K562 (cell line): ENCODE results near the gene MUC5B. TPM values are rescaled to one million over a fixed set of nuclear protein-coding genes. Genes with fewer than 3 reads are reported as not detected.

Experiments used
- ATAC-seq: fragments of 200-7000 bp; cut with Tn5 transposase; 3 replicates; pipeline ENCODE4 v1.9.1; 2020; ENCODE audit warnings: moderate library complexity
- BruUV-seq: library from RNA; stranded (reverse); fragments of 400-500 nt; replicated peaks from 2 replicates; lab custom pipeline; 2021; lab: Mats Ljungman, UMichigan
- CTCF ChIA-PET: fragments of 300-600 bp; formaldehyde crosslinking; extraction: SDS; loops from one replicate; lab custom pipeline; 2021; ENCODE audit warnings: low intra/inter-chr PET ratio; lab: Yijun Ruan, JAX
- POLR2A ChIA-PET: fragments of 300-600, 350-650 bp; sonication (Branson Sonifier 250); formaldehyde crosslinking; extraction: SDS; loops from one replicate; lab custom pipeline; 2021; ENCODE audit warnings: antibody characterized with exemption, inconsistent platforms; lab: Yijun Ruan, JAX
- DNase-seq, 4 experiments: peaks; one replicate each; pipeline versions ENCODE4 v3.0.0 to v3.0.0-alpha.2; 2011 to 2018; ENCODE audit warnings: low spot score in 3 of 4, mixed read lengths in 3 of 4; ENCODE audit errors: extremely low read depth in 1 of 4
- FAIRE-seq: peaks from 2 replicates; lab custom pipeline; 2011; peaks lifted over from hg19 to GRCh38; lab: Jason Lieb, UNC
- H2AFZ ChIP-seq: 2 replicates; pipeline ENCODE4 v1.6.0; 2011; ENCODE audit warnings: low read depth, low read length, control low read depth, inconsistent platforms
- H3K27ac ChIP-seq: fragments of 200-600 bp; 3 replicates; pipeline ENCODE4 v1.8.0; 2011; ENCODE audit warnings: low read depth, mild to moderate bottlenecking, control low read depth, inconsistent platforms, low read length, moderate library complexity, mixed read lengths; ENCODE audit errors: extremely low read depth
- H3K27me3 ChIP-seq, 2 experiments: fragments of 300-600 bp in 1 of 2; 2 replicates in 1 of 2; 3 replicates in 1 of 2; pipeline versions ENCODE4 v1.6.0 to v1.8.0; 2011; ENCODE audit warnings: inconsistent platforms in 2 of 2, low read length in 2 of 2, mild to moderate bottlenecking in 1 of 2, mixed read lengths in 1 of 2, moderate library complexity in 1 of 2; ENCODE audit not compliant: control insufficient read depth in 2 of 2, insufficient read depth in 2 of 2
- H3K36me3 ChIP-seq: fragments of 300-600 bp; 3 replicates; pipeline ENCODE4 v1.8.0; 2011; ENCODE audit warnings: mild to moderate bottlenecking, low read length, inconsistent platforms; ENCODE audit not compliant: control insufficient read depth, insufficient read depth
- H3K4me1 ChIP-seq, 2 experiments: fragments of 200-600 bp in 1 of 2; replicated peaks in 1 of 2; 2 replicates in 1 of 2; 3 replicates in 1 of 2; pipeline versions ENCODE4 v1.5.1 to v1.8.0; 2011; ENCODE audit warnings: inconsistent platforms in 2 of 2, low read length in 2 of 2, mild to moderate bottlenecking in 1 of 2, mixed read lengths in 1 of 2, moderate library complexity in 1 of 2; ENCODE audit not compliant: control insufficient read depth in 2 of 2, insufficient read depth in 2 of 2
- H3K4me2 ChIP-seq: 2 replicates; pipeline ENCODE4 v1.6.1; 2011; ENCODE audit warnings: low read length, control low read depth, inconsistent platforms, mixed read lengths; ENCODE audit not compliant: insufficient read depth
- H3K4me3 ChIP-seq: fragments of 200-600 bp; sonication (generic), shearing (Covaris generic); 2 replicates; pipeline ENCODE4 v1.5.1; 2016; ENCODE audit warnings: control low read depth, inconsistent platforms
- H3K79me2 ChIP-seq: fragments of 200-600 bp; 3 replicates; pipeline ENCODE4 v1.8.0; 2011; ENCODE audit warnings: low read length, inconsistent platforms; ENCODE audit not compliant: control insufficient read depth, insufficient read depth
- H3K9ac ChIP-seq, 2 experiments: 2 replicates each; pipeline versions ENCODE4 v1.6.0 to v1.6.1; 2011; ENCODE audit warnings: low read depth in 2 of 2, low read length in 2 of 2, control low read depth in 1 of 2, inconsistent platforms in 1 of 2, mild to moderate bottlenecking in 1 of 2, mixed read lengths in 1 of 2; ENCODE audit not compliant: insufficient read depth in 1 of 2
- H3K9me1 ChIP-seq: one replicate; pipeline ENCODE4 v1.6.0; 2011; ENCODE audit warnings: inconsistent platforms, mild to moderate bottlenecking, low read length, moderate library complexity; ENCODE audit not compliant: control insufficient read depth, insufficient read depth
- H3K9me3 ChIP-seq: replicated peaks from 2 replicates; pipeline ENCODE4 v1.5.1; 2011; ENCODE audit warnings: low read depth, low read length, inconsistent platforms; ENCODE audit not compliant: control insufficient read depth, insufficient read depth
- H4K20me1 ChIP-seq: replicated peaks from 2 replicates; pipeline ENCODE4 v1.6.1; 2011; ENCODE audit warnings: low read length, inconsistent platforms, mixed read lengths; ENCODE audit not compliant: control insufficient read depth, insufficient read depth
- RBM15 ChIP-seq: fragments of 200-400 bp; formaldehyde crosslinking; IDR thresholded peaks from 2 replicates; pipeline ENCODE4 v1.6.1; 2018; ENCODE audit warnings: mild to moderate bottlenecking, low read length, moderate library complexity; ENCODE audit not compliant: insufficient read depth
- RBM22 ChIP-seq: fragments of 200-400 bp; formaldehyde crosslinking; IDR thresholded peaks from 2 replicates; pipeline ENCODE4 v1.6.1; 2018; ENCODE audit warnings: low read length, low read depth; ENCODE audit not compliant: poor library complexity, severe bottlenecking
- ZNF146 ChIP-seq: IDR thresholded peaks from one replicate; pipeline ENCODE4 v1.6.1; 2018; ENCODE audit warnings: missing compliant biosample characterization; ENCODE audit not compliant: unreplicated experiment
- WGBS: fragments of 100-300 bp; shearing (Covaris generic); methylation state at CpG from one replicate; pipeline ENCODE4 v1.1.6; 2016; ENCODE audit warnings: low coverage, mixed read lengths; ENCODE audit not compliant: insufficient coverage; ENCODE audit errors: missing lambda C conversion rate; 5-methylcytosine and 5-hydroxymethylcytosine counted together
- in situ Hi-C: fragments of 300-500 bp; cut with MboI; formaldehyde crosslinking; loops from 4 replicates; pipeline ENCODE4 v1.15.0; 2018; ENCODE audit warnings: inconsistent platforms, mixed read lengths
- intact Hi-C: fragments of 100-400 bp; cut with micrococcal nuclease; formaldehyde crosslinking; loops from 2 replicates; pipeline ENCODE4 v1.14.2; 2022
- polyA plus RNA-seq, 8 experiments: library from polyadenylated mRNA; depleted of rRNA in 4 of 8; stranded (reverse) in 5 of 8; unstranded in 3 of 8; fragments of >200 nt; fragmentation: Nextera tagmentation in 2 of 8; fragmentation: Illumina TruSeq in 1 of 8; extraction: Ambion mirVana in 2 of 8; extraction: Trizol in 1 of 8; gene quantifications; 2 replicates each; pipeline versions ENCODE4 v1.2.1 to v1.2.3, GENCODE V29; 2011 to 2014; ENCODE audit warnings: inconsistent platforms in 1 of 8, missing spikeins in 1 of 8
- total RNA-seq, 7 experiments: library from RNA; depleted of rRNA in 6 of 7; stranded (reverse); fragments of >200 nt in 6 of 7; fragmentation: Illumina TruSeq in 2 of 7; extraction: Trizol in 2 of 7; gene quantifications; 2 replicates each; pipeline versions ENCODE4 v1.2.1 to v1.2.3, GENCODE V29; 2011 to 2021; ENCODE audit warnings: low replicate concordance in 1 of 7
- TF ChIP-seq, protein P1 (sequence below): fragments of 450-650 bp; IDR thresholded peaks from 2 replicates; pipeline ENCODE4 v1.6.1; 2018; ENCODE audit warnings: mild to moderate bottlenecking, low read depth; ENCODE audit not compliant: partially characterized antibody

MUC5B gene
- total and polyA plus RNA-seq, 9 of the 15 experiments (the other 6 are each of a cell fraction or from before 2014, with no cell fraction given), result 0.04 to 0.95 TPM; not detected in 7

GRCh38 chr11:1220941-1221721 is 1.7 kb upstream of the MUC5B start:
- Histone ChIP-seq H3K79me2 (no peaks in the 10 kb centered on the region), H3K27me3 (peaks cover 0 to 67% of the 10 kb centered on the region in 2 experiments; a peak in 4 of 5 replicates), H3K4me3 (no peak overlapping the region), H3K9me3 (no peaks in the 10 kb centered on the region), H3K4me2 (no peak overlapping the region), H4K20me1 (0 out of 2 replicates have a peak, but pooled peaks cover 3% of the 10 kb centered on the region), H3K36me3 (no peaks in the 10 kb centered on the region), H3K9ac (no peak overlapping the region), H3K9me1 (no peaks in the 10 kb centered on the region)
- DNase-seq, result no peak
- no peak for ATAC-seq
- in situ Hi-C loops, result no loop called here
- no TSS peak for BruUV-seq
- FAIRE-seq, result no peak
- 20% methylated on average over 22 of the region's 28 CpGs for WGBS
- TF ChIP-seq ZNF146 (CRISPR knock-in tag) (peak; percentile 33), RBM15 (no peak), RBM22 (no peak)
- TF ChIP-seq, protein P1, sequence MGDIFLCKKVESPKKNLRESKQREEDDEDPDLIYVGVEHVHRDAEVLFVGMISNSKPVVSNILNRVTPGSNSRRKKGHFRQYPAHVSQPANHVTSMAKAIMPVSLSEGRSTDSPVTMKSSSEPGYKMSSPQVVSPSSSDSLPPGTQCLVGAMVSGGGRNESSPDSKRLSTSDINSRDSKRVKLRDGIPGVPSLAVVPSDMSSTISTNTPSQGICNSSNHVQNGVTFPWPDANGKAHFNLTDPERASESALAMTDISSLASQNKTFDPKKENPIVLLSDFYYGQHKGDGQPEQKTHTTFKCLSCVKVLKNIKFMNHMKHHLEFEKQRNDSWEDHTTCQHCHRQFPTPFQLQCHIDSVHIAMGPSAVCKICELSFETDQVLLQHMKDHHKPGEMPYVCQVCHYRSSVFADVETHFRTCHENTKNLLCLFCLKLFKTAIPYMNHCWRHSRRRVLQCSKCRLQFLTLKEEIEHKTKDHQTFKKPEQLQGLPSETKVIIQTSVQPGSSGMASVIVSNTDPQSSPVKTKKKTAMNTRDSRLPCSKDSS, result no peak
- TF ChIP-seq, all 486 proteins: peak for 1
- CTCF ChIA-PET, result no interaction called here
- POLR2A ChIA-PET, result interaction anchor here (0.6 to 1.6 kb wide), 2 partner anchors 12 to 754 kb away, joined by 3 read pairs; no protein-coding TSS in a partner anchor
- H3K27ac ChIP-seq, result no peak overlapping the region
- intact Hi-C loops, result no loop called here
- peaks cover 0 to 56% of the 10 kb centered on the region in 2 experiments; a peak in 2 of 5 replicates for H3K4me1 ChIP-seq
- no peak overlapping the region for H2AFZ ChIP-seq
